IMR-90 (cell line): ENCODE results near the gene PLCH1.

ENCODE experiments used
- CHD1 ChIP-seq: IDR thresholded peaks from 2 replicates; pipeline ENCODE4 v1.6.1; 2012; ENCODE audit warnings: low read depth, low read length, improper control_type of control experiment
- MAZ ChIP-seq: IDR thresholded peaks from 2 replicates; pipeline ENCODE4 v1.6.1; 2012; ENCODE audit warnings: low read depth, mild to moderate bottlenecking, low read length, improper control_type of control experiment, moderate library complexity, borderline replicate concordance
- MXI1 ChIP-seq: IDR thresholded peaks from 2 replicates; pipeline ENCODE4 v1.6.1; 2012; ENCODE audit warnings: low read depth, mild to moderate bottlenecking, low read length, moderate library complexity, borderline replicate concordance
- NFE2L2 ChIP-seq: fragments of 150-350 bp; IDR thresholded peaks from 2 replicates; pipeline ENCODE4 v1.6.1; 2016; ENCODE audit warnings: low read depth, mild to moderate bottlenecking, low read length
- POLR2A ChIP-seq: IDR thresholded peaks from 2 replicates; pipeline ENCODE4 v1.6.1; 2012; ENCODE audit warnings: mild to moderate bottlenecking, low read depth, low read length
- TF ChIP-seq, protein P1 (sequence below): conservative IDR thresholded peaks from 2 replicates; pipeline ENCODE4 v1.5.1; 2012; ENCODE audit warnings: mild to moderate bottlenecking, low read depth, low read length, improper control_type of control experiment

DNA sequence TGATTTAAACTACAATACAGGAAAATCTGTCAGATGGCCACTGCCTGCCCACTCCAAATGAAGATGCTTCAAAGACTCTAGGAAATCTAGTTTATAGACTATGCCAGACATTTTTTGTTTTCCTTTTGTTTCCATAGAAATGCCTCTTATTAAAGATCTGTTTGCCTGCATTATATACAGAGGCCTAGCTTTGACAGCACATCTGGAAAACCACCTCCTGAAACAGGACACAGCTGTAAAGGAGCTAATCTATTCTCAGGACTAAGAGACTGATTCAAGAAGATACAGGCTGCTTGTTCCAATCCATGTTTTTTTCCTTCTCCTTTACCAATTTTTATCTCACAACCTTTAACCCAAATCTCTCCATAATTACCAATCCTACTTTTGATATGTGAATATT is 376.1 kb downstream of the PLCH1 start:
- TF ChIP-seq NFE2L2: no peak
- TF ChIP-seq, protein P1, sequence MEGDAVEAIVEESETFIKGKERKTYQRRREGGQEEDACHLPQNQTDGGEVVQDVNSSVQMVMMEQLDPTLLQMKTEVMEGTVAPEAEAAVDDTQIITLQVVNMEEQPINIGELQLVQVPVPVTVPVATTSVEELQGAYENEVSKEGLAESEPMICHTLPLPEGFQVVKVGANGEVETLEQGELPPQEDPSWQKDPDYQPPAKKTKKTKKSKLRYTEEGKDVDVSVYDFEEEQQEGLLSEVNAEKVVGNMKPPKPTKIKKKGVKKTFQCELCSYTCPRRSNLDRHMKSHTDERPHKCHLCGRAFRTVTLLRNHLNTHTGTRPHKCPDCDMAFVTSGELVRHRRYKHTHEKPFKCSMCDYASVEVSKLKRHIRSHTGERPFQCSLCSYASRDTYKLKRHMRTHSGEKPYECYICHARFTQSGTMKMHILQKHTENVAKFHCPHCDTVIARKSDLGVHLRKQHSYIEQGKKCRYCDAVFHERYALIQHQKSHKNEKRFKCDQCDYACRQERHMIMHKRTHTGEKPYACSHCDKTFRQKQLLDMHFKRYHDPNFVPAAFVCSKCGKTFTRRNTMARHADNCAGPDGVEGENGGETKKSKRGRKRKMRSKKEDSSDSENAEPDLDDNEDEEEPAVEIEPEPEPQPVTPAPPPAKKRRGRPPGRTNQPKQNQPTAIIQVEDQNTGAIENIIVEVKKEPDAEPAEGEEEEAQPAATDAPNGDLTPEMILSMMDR: no peak
- TF ChIP-seq MAZ: no peak
- TF ChIP-seq POLR2A: no peak
- no peak for TF ChIP-seq MXI1
- TF ChIP-seq CHD1: no peak
